Ovary (tissue), 9 donors: ENCODE measurements around the gene SHB. TPM values are rescaled to one million over a fixed set of nuclear protein-coding genes. Genes with fewer than 3 reads are reported as not detected.

Experiments used
- DNase-seq, 5 donors: peaks; one replicate each; pipeline ENCODE4 v3.0.0-alpha.2; 2019 to 2020
- H3K27ac ChIP-seq, 2 donors: fragments of 200-600 bp; one replicate each; pipeline versions ENCODE4 v1.5.1 to v1.8.0; 2019 to 2022
- H3K27me3 ChIP-seq: fragments of 200-600 bp; one replicate; pipeline ENCODE4 v1.8.0; 2022
- H3K36me3 ChIP-seq: fragments of 200-600 bp; sonication (generic); one replicate; pipeline ENCODE4 v1.5.1; 2019
- H3K4me1 ChIP-seq: one replicate; pipeline ENCODE4 v1.8.1; 2013; ENCODE audit warnings: mild to moderate bottlenecking, moderate library complexity; ENCODE audit not compliant: insufficient read depth
- H3K4me3 ChIP-seq: fragments of 200-600 bp; sonication (generic); one replicate; pipeline ENCODE4 v1.5.1; 2017
- H3K9me3 ChIP-seq, 2 donors: fragments of 200-600 bp in 1 of 2; sonication (generic) in 1 of 2; one replicate each; pipeline versions ENCODE4 v1.5.1 to v1.8.1; 2013 to 2019; ENCODE audit warnings: mild to moderate bottlenecking in 1 of 2, moderate library complexity in 1 of 2
- EP300 ChIP-seq: sonication (generic); formaldehyde crosslinking; IDR thresholded peaks from one replicate; pipeline ENCODE4 v1.6.1; 2017; ENCODE audit warnings: antibody characterized with exemption
- POLR2A ChIP-seq: fragments of 450-650 bp; IDR thresholded peaks from one replicate; pipeline ENCODE4 v1.6.1; 2017; ENCODE audit warnings: antibody characterized with exemption, mild to moderate bottlenecking, moderate library complexity
- WGBS, 3 donors: extraction: QIAGEN DNeasy Blood & Tissue Kit in 1 of 3; methylation state at CpG; one replicate each; pipeline versions ENCODE4 v1.1.5 to v1.1.7; 2013 to 2017; 5-methylcytosine and 5-hydroxymethylcytosine counted together
- intact Hi-C, 4 donors: fragments of 100-400 bp; cut with DNase I; formaldehyde crosslinking; loops; one replicate each; pipeline versions ENCODE4 v1.11.0 to v1.15.1; 2022 to 2023
- polyA plus RNA-seq, 2 donors: library from polyadenylated mRNA; stranded (reverse); fragments of 200-250 nt in 1 of 2; fragments of 350-450 nt in 1 of 2; fragmentation: Illumina TruSeq in 1 of 2; extraction: RNeasy Lipid Tissue Mini Kit (QIAGEN cat#74804) in 1 of 2; gene quantifications; one replicate each; pipeline ENCODE4 v1.2.3, GENCODE V29; 2013 to 2014
- total RNA-seq, 7 donors: library from RNA; depleted of rRNA in 2 of 7; stranded (reverse); fragments of >200 nt in 2 of 7; fragmentation: NEBNext Ultra II Directional in 3 of 7; extraction: Animal tissue kit (Norgen Biotek cat#: 25700) in 3 of 7; gene quantifications; one replicate each; pipeline versions ENCODE4 v1.1.0 to v1.2.4, GENCODE V29; 2016 to 2023
- TF ChIP-seq, protein P1 (sequence below), 3 donors: fragments of 450-650 bp in 2 of 3; fragments of 200-600 bp in 1 of 3; IDR thresholded peaks; one replicate each; pipeline versions ENCODE4 v1.5.1 to v1.8.0; 2016 to 2022; ENCODE audit warnings: antibody characterized with exemption in 3 of 3, mild to moderate bottlenecking in 1 of 3
- donor health status: DM: no; HTN: no; CAD: no; lungs with moderate emphysema.
- donor health status: DM: no; HTN: no; CAD: no.
- donor health status: Bipolar disorder and iron deficiency.
- donor health status: DM: yes; HTN: yes; CAD: no.
- donor health status: DM: no; HTN: no; CAD: no.
- donor health status: DM: yes; HTN: yes; CAD: no.

The SHB gene
- total and polyA plus RNA-seq, 9 donors = 3.5 to 23.8 (median 9.0) TPM

DNA sequence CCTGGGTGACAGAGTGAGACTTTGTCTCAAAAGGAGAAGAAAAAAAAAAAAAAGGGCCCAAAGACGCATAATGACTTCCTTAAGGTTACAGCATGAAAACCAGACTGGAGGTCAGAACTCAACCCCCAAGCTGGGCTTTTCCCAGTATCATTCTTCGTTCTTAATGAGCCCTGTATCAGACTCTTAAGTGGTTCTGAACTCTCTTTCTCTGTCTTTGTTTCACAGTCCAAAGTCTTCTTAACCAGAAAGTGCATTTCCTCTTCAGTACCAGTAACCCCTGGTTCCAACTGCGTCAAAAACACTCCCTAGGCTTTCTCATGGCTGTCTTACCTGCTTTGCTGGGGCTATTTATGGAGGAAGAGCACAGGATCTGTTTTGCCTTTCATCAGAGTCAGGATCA is 38.4 kb upstream of the SHB start:
- no peak for TF ChIP-seq POLR2A
- TF ChIP-seq, protein P1, sequence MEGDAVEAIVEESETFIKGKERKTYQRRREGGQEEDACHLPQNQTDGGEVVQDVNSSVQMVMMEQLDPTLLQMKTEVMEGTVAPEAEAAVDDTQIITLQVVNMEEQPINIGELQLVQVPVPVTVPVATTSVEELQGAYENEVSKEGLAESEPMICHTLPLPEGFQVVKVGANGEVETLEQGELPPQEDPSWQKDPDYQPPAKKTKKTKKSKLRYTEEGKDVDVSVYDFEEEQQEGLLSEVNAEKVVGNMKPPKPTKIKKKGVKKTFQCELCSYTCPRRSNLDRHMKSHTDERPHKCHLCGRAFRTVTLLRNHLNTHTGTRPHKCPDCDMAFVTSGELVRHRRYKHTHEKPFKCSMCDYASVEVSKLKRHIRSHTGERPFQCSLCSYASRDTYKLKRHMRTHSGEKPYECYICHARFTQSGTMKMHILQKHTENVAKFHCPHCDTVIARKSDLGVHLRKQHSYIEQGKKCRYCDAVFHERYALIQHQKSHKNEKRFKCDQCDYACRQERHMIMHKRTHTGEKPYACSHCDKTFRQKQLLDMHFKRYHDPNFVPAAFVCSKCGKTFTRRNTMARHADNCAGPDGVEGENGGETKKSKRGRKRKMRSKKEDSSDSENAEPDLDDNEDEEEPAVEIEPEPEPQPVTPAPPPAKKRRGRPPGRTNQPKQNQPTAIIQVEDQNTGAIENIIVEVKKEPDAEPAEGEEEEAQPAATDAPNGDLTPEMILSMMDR (IDR thresholded peaks at IDR 0.05) = no peak
- TF ChIP-seq EP300 = no peak
- Histone ChIP-seq H3K4me3 (no peak overlapping the region), H3K4me1 (no peaks in the 10 kb centered on the region), H3K9me3 (no peaks in the 10 kb centered on the region), H3K36me3 (no peaks in the 10 kb centered on the region), H3K27ac (no peak overlapping the region), H3K27me3 (no peaks in the 10 kb centered on the region)
- no peak for DNase-seq
- 94 to 97% (median 95%) methylated on average over 3 of the region's 3 CpGs for WGBS, 3 donors
- intact Hi-C loops = no loop called here

DNA sequence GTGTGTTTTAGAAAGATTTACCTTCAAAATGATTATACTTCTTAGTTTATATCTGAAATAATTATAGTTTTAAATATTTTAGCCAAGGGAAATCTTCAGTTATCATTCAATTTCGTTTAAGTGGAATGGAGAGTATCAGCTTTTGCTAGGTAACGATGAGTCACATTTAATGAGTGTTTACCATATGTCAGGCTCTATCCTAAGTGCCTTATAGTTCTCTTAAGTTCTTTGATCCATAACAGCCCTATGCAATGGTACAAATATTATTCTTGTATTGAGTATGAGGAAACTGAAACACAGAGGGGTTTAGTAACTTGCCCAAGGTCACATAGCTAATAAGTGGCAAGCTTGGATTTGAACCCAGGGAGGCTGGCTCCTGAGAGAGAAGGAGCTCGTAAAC is 37.5 kb upstream of the SHB start:
- TF ChIP-seq EP300 (no peak), POLR2A (no peak)
- TF ChIP-seq, protein P1 (IDR thresholded peaks at IDR 0.05) = no peak
- Histone ChIP-seq H3K27me3 (no peaks in the 10 kb centered on the region), H3K36me3 (no peaks in the 10 kb centered on the region), H3K4me1 (no peaks in the 10 kb centered on the region), H3K27ac (no peak overlapping the region), H3K4me3 (no peak overlapping the region), H3K9me3 (no peaks in the 10 kb centered on the region)
- DNase-seq = no peak
- WGBS, 3 donors = 56 to 68% (median 61%) methylated on average over 3 of the region's 3 CpGs
- intact Hi-C loops = no loop called here

DNA sequence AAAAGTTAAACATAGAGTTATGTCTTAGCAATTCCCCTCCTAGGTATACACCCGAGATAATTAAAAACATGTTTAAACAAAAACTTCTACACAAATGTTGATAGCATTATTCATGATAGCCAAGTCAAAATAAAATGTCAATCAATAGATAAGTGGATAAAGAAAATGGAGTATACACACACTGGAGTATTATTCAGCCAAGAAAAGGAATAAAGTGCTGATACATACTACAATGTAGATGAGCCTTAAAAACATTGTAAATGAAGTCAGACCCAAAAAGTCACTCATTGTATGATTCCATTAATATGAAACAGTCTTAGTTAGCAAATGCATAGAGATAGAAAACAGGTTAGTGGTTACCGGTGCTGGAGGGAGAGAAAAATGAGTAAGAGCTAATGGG is 34.3 kb upstream of the SHB start:
- H3K36me3 ChIP-seq = no peaks in the 10 kb centered on the region
- WGBS, 3 donors = 89 to 92% (median 91%) methylated on average over 2 of the region's 2 CpGs
- H3K4me3 ChIP-seq = no peak overlapping the region
- H3K4me1 ChIP-seq = no peaks in the 10 kb centered on the region
- H3K9me3 ChIP-seq = no peaks in the 10 kb centered on the region
- H3K27ac ChIP-seq = no peak overlapping the region
- no peaks in the 10 kb centered on the region for H3K27me3 ChIP-seq
- intact Hi-C loops = no loop called here
- no peak for DNase-seq
- TF ChIP-seq POLR2A (no peak), EP300 (no peak)
- TF ChIP-seq, protein P1 (IDR thresholded peaks at IDR 0.05) = no peak

DNA sequence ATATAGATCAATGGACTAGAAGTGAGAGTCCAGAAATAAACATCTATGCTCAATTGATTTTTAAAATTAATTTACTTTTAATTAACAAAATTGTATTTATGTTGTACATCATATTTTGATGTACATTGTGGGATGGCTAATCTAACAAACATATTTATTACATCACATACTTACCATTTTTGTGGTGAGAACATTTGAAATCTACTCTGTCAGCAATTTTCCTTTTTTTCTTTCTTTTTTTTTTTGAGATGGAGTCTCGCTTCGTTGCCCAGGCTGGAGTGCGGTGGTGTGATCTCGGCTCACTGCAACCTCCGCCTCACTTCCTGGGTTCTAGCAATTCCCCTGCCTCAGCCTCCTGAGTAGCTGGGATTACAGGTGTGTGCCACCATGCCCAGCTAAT is 32.4 kb upstream of the SHB start:
- TF ChIP-seq POLR2A (no peak), EP300 (no peak)
- TF ChIP-seq, protein P1 (IDR thresholded peaks at IDR 0.05) = no peak
- intact Hi-C loops = no loop called here
- H3K27ac ChIP-seq = no peak overlapping the region
- H3K4me3 ChIP-seq = no peak overlapping the region
- 90 to 94% (median 91%) methylated on average over 5 of the region's 5 CpGs for WGBS, 3 donors
- no peaks in the 10 kb centered on the region for H3K9me3 ChIP-seq
- H3K27me3 ChIP-seq = no peaks in the 10 kb centered on the region
- no peak for DNase-seq
- H3K36me3 ChIP-seq = no peaks in the 10 kb centered on the region
- no peaks in the 10 kb centered on the region for H3K4me1 ChIP-seq
